ENCODE data around the gene NRM.

Gene NRM

DNA sequence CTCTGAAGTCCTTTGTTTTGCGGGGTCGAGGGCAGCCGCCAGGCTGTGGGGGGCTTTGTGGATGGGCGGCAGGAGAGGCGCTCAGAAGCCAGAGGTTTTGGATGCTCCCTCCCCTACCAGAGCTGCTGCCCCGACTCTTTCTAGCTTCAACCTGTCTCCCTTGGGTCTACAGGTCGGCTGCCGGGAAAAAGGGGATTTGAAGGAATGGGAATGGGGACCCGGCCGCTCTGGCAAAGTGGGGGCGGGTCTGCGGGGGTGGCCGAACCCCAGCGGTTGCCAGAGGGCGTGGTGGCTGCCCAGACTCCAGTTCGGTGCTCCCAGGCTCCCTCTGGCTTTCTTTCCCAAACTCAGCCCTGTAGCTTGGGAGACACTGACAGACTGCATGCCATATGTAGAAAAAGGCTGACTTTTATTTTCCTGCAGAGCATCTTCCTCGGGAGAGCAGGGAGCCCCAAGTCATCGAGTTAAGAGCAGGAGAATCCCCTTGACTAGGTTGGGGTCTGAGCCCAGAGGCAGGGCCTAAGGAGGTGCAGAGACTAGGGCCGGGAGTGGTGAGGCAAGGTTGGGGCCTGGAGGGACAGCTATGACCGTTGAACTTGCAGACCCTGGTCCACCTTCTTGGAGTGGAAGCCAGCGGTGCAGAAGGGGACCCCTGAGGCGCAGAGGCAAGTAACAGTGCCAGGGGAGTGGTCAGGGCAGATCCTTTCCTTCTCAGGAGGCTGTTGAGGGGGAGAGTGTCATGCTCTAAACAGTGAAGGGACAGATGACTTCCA, 2.9 kb downstream of the NRM start:
- DNase-seq (ENCODE audit: low read depth), result no peak

DNA sequence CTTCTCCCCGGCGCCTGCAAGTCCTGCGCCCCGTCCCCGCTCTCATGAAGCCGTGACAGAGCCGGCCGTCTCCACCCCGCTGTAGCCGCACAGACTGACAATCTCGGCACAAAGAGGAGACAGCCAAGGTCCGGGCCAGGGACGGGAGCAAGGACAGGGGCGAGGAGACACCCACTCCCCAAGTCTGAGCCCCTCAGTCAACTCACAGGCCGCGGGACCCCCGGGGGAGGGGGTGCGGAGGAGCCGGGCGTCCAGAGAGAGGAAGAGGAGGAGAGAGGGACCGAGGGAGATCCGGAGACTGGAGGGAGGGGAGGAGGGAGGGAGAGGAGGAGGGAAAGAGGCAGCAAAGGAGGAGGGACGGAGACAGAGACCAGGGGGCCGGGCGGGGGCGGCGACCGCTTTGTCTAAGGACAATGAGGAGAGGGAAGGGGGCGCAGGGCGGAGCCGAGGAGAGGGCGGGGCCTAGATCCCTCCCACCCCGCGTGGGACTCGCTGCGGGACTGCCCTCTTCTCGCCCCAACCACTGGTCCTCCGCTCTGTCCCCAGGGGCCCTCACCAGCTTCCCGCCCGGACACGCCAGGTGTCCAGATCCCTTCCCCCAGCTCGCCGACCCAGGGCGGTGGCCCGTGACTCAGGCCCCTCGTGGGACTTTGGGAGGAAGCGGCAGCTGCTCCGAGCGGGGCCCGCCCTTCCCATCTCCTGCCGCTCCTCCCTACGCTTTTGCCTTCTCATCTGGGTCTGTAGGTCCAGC, 3.7 kb downstream of the NRM start:
- DNase-seq (ENCODE audit: low read depth), result peak; percentile 49

DNA sequence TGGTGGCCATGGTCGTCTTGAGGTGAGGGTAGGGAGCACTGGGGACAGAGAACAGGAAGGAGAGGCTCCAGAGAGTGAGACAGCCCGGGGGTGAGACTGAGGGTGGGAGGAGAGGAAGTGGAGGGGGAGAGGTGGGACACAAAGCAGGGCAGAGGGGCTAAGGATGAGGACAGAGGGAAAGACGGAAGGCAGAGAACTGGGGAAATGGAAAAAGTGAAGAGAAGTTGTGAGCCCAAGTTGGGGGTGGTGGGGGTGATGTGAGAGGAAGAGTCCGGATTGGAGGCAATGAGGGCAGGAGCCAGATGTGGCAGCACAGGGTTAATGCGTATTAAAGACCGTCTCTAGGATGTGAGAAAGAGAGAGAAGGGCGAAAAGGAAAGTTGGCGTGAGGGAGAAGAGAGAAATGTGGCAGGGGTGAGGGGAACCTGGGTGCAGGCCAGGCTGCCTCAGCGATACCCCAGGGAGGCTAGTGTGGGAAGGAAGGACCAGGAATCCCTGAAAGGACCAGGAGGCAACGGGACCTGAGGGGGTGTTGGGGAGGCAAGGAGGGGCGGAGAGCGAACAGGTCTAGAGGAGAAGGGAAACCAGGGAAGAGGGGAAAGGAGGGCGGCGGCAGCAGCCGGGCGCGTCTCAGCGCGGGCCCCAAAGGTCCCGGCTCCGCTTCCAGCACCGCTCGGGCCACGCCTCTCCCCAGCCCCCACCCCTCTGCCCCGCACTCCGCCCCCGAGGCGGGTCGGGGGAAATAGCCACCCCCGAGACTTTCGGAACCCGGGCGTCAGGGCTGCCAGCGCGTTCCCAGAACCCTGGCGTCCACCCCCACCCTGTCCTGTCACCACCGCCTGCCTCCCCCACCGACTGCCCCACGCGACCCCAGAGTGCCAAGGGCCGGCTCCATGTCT, 4.5 kb downstream of the NRM start, which contains the start of gene PPP1R18:
PPP1R18 (minus strand) TSS at position 637 of the 899 bp plus-strand sequence; CDS start at position 10, 627 bp downstream.
- peak; percentile 76 for DNase-seq (ENCODE audit: low read depth)

DNA sequence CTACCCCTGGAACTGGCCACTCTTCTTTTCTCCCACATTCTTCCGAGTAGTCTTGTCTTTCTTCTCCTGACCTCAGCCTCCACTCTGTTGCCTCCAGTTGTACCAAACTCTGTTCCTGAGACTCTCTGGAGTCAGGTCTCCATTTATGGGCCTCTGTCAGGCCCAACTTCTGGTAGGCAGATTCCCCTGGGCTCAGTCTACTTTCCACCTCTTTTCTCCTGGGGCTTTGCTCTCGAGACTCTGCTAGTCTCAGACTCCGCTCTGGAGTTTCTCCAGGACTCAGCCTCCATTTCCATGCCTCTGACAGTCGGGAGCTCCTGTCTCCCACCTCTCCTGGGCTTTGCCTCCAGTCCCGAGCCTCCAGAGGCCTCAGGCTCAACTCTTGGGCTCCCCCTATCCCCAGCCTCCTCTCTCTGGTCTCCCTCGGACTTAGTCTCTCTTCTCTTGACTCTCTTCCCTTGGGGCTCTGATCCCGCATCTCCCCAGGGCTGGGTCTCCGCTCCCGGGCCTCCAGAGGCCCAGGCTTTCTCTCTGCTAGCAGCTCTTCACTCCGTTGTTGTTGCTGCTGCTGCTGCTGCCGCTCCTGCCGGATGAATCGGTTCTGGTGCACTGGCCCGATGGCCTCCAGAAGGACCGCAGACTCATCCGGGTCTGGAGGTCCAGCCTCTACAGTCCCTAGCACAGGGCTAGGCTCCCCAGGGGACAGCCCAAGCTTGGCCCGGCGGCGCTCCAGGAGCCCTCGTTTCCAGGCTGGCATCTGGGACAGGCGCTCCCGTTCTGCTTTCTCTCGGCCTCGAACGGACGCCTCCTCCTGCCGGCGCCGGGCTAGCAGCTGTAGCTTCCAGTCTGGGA, 5.4 kb downstream of the NRM start:
- DNase-seq (ENCODE audit: low read depth), result no peak

DNA sequence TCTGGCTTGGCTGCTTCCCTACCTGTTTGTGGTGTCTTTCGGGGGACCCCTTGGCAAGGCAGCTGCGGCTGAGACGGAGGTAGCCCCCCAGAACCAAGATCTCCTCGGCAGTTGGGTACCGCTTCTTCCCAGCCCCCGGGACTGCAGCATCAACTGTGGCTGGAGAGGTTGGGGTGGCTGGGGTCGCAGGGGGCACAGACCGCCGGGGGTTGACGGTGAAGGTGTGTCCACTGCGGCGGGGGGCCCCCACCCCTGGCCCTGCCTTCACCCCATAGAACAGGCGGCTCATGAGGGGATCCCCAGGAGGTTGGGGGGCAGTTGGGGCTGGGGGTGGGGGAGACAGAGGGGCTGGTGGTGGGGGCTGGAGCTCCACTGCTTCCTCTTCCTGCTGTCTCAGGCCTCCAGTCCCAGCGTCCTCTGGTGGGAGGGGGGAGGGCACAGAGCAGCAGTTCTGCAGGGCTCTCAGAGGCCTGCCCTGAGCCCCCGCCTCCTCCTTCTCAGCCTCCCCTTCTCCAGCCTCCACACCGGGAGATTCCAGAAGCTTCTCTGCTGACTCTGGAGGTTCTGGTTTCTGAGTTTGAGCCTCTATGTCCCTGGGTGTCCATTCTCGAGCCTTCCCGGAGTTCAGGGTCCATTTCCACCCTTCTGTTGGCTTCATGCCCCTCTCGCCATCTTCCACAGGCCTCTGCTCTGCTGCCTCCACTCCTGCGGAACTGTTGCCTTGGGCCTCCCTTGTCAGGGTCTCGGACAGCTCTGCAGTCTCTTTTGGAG, 6.2 kb downstream of the NRM start:
- DNase-seq (ENCODE audit: low read depth), result no peak

DNA sequence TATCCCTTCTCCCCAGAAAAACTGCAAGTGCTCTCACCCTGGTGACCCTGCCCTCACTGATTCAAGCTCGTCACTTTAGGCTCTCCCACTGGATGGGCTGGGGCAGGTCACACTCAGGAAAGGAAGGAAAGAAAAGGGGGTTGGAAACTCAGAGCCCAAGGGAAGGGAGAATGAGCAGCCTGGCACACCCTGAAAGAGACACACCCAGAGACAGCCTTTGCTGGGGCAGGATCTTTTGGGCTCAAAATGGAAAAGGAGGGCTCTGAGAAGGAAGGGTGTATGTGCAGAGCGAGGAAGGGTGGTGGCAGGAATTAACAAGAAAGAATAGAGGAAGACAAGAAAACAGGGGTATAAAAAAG, 6.8 kb downstream of the NRM start:
- DNase-seq (ENCODE audit: low read depth), result no peak

DNA sequence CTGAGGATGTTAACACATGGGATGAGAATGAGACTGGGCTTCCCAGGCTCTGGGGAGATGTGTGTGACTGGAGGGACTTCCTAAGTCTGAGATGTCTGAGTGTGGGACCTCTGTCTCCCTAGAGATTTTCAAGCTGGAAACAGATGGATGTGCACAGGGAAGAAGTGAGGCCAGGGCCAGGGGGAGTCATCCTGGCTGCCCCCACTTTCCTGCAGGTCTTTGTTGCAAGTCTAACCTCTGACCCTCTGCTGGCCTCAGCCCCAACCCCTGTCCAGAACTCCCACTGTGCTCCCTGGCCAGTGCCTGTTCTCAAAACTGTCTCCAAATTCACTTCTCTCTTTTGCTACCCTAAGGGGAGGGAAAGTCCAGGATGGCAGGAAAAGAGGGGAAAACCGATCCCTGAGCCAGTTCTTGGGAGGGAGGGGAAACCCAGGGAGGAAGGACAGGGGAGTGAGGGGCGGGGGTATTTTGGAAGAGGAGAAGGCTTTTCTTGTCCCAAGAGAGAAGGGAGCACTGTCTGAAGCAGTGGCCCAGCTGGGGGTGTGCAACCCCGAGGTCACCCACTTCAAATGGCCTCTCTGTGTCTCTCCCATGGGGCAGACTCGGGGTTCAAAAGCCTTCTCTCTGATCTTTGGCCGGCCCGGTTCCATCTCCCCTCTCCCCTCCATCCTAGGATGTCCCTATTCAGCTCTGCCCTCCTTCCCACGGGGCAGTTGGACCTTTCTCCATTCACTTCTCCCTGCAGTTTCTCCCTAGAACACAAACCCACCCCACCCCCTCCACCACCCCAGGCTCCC, 7.4 kb downstream of the NRM start:
- DNase-seq (ENCODE audit: low read depth), result no peak

DNA sequence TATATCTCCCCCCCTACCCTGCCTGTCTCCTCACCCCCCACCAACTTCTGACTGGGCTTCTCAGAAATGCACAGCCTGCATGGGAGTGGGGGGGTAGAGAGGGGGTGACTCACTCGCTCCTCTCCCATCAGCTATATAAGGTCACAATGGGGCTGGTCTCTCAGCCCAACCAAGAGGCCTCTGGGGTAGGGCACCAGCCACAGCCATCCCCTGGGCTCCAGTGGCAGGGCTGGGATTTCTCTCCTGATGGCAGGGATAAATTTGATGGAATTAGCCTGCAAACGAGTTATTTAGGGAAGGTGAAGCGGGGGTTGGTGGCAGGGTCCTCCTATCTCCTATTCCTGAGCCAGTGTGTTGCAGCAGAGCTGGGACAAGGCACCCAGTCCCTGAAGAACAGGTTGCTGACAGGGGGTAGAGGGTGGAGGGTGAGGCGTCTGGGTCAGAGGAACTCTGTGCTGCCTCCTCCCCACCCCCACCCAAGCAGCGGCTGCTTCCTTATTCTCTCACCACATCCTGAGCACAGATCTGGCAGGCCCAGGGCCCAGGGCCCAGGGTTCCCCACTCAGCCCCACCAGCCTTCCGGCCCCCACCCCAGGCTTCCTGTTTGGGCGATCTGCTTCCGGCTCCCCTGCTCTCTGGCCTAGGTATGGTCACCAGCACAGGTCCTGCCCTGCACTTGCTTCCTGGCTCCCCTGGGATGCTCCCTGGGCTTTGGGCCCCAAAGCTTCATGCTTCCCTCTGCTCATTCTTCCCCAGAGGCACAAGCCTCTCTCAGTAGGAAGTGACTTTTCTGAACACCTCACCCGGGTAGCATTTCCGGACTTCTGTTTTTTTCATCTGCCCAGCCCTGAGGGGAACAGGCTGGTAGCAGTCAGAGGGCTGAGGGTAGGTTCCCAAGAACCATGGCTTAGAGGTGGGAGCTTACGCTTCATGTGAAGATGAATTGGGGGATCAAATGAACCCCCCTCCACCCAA, 8.4 kb downstream of the NRM start:
- DNase-seq (ENCODE audit: low read depth), result peak; percentile 82

DNA sequence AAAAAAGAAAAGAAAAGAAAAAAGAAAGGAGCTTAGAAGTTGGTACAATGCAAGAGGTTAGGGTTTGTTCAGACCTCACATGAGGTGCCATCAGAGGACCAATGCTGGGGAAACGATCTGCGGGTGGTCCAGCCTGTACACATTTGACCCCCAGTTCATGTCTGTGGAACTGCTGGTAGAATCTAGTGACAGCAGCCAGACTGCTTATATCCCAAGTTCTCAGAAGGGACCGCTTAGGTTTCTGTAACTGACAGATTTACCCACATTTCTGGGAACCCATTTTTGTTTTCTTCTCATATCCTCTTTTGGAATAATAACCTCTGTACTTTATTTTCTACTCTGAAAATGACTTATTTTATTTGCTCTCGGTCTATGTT, 9.0 kb downstream of the NRM start:
- DNase-seq (ENCODE audit: low read depth), result no peak

DNA sequence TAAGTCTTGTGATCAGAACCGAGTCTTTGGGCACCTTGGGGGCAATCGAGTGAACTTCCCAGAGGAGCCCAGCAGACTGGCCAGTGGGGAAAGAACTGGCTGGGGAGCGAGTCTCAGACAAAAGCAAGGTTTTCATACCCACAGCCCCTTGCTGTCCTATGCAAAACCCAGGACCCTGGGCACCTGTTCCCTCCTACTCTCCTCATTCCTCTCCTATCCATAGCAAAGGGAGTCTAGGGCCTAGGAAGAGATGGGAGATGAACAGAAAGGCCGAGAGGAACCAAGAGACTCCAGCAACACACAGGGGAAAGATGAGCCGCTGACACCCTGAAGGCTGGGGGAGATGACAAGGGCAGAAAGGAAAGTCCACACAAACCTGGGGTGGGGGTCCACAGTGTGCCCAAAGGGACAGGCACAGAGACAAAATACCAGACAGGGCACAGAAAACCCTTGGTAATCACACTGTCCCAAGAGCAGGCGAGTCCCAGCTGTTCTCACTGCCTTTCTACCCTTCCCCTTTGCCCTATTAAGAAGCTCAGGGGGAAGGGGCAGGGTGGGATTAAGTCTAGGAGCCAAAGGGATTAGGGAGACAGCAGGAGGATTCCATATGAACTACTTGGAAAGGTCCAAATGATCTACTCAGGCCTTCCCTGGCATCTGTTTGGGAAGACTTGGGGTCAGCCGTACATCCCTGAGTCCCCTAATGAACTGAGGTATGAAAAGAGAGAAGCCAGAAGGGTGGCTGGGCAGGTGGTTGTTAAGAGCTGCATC, 10.8 kb downstream of the NRM start:
- no peak for DNase-seq (ENCODE audit: low read depth)

DNA sequence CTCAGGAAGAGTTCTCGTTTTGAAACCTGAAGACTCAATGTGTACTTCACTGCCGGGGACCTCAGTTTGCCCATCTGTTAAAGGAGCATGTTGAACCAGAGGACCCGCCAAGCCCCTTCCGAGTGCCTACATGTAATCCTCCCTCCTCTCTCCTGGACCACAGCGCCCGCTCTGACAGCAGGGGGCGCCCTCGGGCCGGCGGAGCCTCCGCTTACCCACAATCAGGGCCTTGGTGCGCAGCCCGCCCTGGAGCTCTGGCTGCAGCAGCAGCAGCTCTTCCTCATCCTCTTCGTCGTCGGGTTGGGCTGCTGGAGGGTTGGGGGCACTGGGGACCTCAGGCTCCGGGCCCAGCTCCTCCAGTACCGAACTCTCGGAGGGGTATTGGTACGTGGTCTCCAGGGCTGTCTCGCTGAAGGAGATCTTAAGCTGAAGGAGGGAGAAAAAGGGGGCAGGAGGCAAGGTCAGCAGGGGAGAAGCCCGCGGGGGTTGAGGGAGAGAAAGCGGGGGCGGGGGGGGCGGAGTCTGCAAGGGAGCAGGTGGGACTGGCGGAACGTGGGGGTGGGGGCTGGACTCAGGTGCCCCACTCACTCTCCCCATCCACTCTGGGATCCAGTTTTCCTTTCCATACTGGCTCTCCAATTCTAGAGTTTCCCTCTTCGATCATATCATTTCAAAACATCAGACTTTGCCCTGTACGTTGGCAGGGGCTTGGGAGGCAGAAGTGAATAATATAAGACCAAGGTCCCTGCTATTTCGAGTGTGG, 11.6 kb downstream of the NRM start:
- DNase-seq (ENCODE audit: low read depth), result peak; percentile 90

DNA sequence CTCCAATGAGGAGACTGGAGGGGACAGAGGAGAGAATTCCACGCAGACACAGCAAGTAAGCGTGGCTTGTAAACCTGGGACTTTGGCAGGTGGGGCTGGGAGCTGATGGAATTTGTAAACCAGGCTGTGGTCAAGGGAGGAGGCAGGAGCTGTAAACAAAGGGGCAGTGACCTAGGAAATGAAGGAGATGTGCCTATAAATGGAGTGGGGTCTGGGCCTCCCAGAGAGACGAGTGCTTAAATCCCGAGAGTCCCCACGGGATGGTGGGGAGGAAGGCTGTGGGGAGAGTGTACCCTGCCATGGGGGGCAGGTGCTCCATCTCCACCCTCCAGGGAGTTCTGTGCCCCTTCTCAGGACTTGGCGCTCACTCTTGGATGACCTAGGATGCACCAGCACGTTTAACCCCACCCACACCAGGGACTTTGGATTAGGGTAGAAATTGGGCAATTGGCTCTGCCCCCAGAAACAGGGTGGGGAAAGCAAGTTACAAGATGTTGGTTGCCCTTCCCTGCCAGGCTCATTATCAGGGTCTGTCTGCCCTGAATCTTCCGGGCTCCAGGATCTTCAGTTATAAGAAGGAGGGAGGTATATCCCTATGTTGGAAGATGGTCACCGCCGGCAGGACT, 14.0 kb downstream of the NRM start:
- DNase-seq (ENCODE audit: low read depth), result no peak

DNA sequence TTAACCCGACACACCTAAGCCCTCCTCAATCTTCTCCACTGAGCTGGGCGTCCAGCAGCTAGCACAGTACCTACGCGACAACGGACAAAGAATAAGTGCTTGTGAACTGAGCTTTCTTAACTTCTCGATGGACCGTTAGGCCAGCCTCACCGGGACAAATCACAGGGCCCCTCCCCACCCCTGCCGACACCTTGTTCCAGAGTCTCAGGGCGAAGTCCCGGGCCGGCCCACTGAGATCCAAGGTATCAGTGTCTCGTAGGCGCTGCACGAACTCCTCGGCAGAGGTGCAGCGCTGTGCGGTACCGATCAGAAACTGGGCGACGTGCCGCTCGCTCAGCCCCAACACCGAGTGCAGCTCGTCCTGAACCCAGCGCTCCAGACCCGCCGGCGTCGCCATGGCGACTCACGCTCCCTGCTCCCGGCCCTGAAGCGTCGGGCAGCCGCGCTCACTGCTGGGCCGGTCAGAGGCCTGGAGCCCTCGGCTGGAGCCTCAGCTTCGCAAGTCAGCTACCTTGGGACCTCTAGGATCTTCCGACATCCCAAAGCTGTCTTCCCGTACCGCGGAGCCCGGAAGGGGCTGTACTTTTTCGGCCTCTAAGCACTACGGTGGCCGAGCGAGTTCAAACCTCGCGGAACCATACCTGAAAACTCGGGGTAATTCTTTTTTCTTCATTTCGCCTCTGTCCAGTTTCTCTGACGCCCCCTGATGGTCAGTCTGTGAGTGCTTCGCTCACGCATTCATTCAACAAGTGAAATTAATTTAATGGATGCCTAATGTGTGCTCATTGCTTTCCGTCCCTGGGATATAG, 18.1 kb downstream of the NRM start, which contains the start of gene DHX16:
DHX16 (minus strand) TSS at position 562 of the 809 bp plus-strand sequence; CDS start at position 397, 165 bp downstream.
- DNase-seq (ENCODE audit: low read depth), result peak; percentile 88

DNA sequence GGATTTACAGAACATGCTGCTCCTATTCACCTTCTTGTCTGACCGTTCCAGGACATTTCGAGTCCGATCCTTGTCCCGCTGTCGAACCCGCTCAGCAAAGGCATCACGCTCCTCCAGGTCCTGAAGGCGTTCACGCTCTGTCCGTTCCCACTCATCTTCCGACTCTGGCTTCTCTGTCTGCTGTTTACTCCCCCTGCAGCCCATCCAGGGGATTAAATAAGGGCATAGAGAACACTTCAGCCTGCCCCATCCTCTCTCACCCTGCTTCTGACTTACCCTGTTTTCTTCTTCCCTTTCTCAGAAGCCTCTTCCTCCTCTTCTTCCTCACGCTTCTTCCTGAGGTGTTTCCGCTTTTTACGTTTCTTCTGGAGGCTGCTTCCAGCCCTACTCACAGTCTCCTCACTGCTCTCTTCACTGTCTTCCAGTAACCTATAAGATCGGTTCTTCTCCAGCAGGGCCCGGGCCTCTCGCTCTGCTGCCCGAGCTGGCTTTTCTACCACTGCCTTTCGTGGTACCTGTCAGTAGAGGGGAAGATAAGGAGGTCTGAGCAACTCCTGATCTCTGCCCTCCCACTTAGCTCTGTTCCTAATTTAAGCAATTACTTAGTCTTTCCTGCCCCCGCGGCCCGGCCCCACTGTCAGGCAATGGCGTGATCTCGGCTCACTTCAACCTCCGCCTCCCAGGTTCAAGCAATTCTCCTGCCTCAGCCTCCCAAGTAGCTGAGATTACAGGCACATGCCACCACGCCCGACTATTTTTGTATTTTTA, 19.8 kb downstream of the NRM start:
- DNase-seq (ENCODE audit: low read depth), result no peak

DNA sequence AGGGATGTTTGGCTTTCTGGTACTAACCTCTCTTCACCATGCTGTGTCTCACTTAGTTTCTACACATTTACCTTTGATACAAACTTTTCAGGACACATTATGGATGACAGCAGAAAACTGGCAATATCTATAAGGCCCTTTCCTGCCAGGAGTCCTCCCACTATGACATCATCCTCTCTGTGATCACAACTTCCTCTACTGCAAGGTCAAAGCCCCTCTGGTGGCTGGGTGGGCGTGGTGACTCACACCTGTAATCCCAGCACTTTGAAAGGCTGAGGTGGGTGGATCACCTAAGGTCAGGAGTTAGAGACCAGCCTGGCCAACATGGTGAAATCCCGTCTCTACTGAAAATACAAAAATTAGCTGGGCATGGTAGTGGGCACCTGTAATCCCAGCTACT, 24.5 kb downstream of the NRM start:
- peak; percentile 22 for DNase-seq (ENCODE audit: low read depth)

Data from activated gamma-delta T cell treated with anti-CD3 and anti-CD28 coated beads, Interleukin-2, amount 50 U/mL, for 16 hours (primary cell).